ENCODE measurements around the gene BCL3.
A peak's percentile ranks its signal among the peaks of the same experiment; 100 is the strongest.

BCL3 gene

GRCh38 chr19:44744871-44745332, 3.6 kb upstream of the BCL3 start:
- no peak for DNase-seq

- no peak for DNase-seq
Observed at GRCh38 chr19:44745341-44745831, 3.1 kb upstream of the BCL3 start.

GRCh38 chr19:44745887-44746600, 2.5 kb upstream of the BCL3 start:
- DNase-seq = no peak

GRCh38 chr19:44746616-44746945, 1.9 kb upstream of the BCL3 start:
- DNase-seq = no peak

- peak; percentile 21 to 55 for DNase-seq
Observed at GRCh38 chr19:44746946-44747738, 1.4 kb upstream of the BCL3 start.

- DNase-seq = peak in 1 of 2 donors; percentile 17
Observed at GRCh38 chr19:44747739-44748425, 626 bp upstream of the BCL3 start.

- no peak for DNase-seq
Observed at GRCh38 chr19:44749292-44749691, 784 bp downstream of the BCL3 start.

GRCh38 chr19:44749994-44750393, 1.5 kb downstream of the BCL3 start:
- no peak for DNase-seq

- no peak for DNase-seq
Observed at GRCh38 chr19:44752123-44752815, 3.8 kb downstream of the BCL3 start.

- peak in 1 of 2 donors; percentile 38 for DNase-seq
Observed at GRCh38 chr19:44752816-44753625, 4.5 kb downstream of the BCL3 start.

- DNase-seq = no peak
Observed at GRCh38 chr19:44753626-44753931, 5.1 kb downstream of the BCL3 start.

GRCh38 chr19:44753932-44754749, 5.6 kb downstream of the BCL3 start:
- no peak for DNase-seq

GRCh38 chr19:44754750-44755080, 6.2 kb downstream of the BCL3 start:
- DNase-seq = no peak

- no peak for DNase-seq
Observed at GRCh38 chr19:44755219-44755618, 6.7 kb downstream of the BCL3 start.

GRCh38 chr19:44756089-44756562, 7.6 kb downstream of the BCL3 start:
- DNase-seq = no peak

- DNase-seq = no peak
Observed at GRCh38 chr19:44757057-44757734, 8.7 kb downstream of the BCL3 start.

- peak in 1 of 2 donors; percentile 12 for DNase-seq
Observed at GRCh38 chr19:44757735-44758505, 9.4 kb downstream of the BCL3 start.

GRCh38 chr19:44758596-44758995, 10.1 kb downstream of the BCL3 start:
- no peak for DNase-seq

GRCh38 chr19:44759083-44759804, 10.7 kb downstream of the BCL3 start:
- no peak for DNase-seq
